G401 (cell line): Measurements from ENCODE around the gene AKR1B15. TPM values are rescaled to one million over a fixed set of nuclear protein-coding genes. Genes with fewer than 3 reads are reported as not detected.
"Not testable (repeated sequence)": the region's sequence is repeated elsewhere in the genome, so short reads cannot be mapped to it uniquely, and the experiment has no call there.

ENCODE experiments used
- DNase-seq: peaks from one replicate; pipeline ENCODE4 v3.0.0-alpha.2; 2015; ENCODE audit warnings: low spot score
- in situ Hi-C: cut with HindIII; loops from 2 replicates; pipeline ENCODE4 v1.10.0; 2016; ENCODE audit warnings: low sequenced_read_pairs, mixed read lengths
- total RNA-seq: library from RNA; depleted of rRNA; stranded (reverse); fragments of >200 nt; shearing (Covaris generic); gene quantifications from 2 replicates; pipeline ENCODE4 v1.2.3, GENCODE V29; 2014

AKR1B15 gene
- total RNA-seq, 1 experiment from 2014 or later: not detected

GRCh38 chr7:134530460-134530859 is 18.4 kb upstream of the AKR1B15 start:
- in situ Hi-C loops: no loop called here
- no peak for DNase-seq

GRCh38 chr7:134532180-134532953 is 16.5 kb upstream of the AKR1B15 start:
- in situ Hi-C loops: no loop called here
- DNase-seq: no peak

- DNase-seq: no peak
- in situ Hi-C loops: no loop called here
Measured at GRCh38 chr7:134532954-134533218, 16.0 kb upstream of the AKR1B15 start.

- in situ Hi-C loops: no loop called here
Measured at GRCh38 chr7:134533288-134533771, 15.6 kb upstream of the AKR1B15 start.

GRCh38 chr7:134534633-134535032 is 14.3 kb upstream of the AKR1B15 start:
- in situ Hi-C loops: no loop called here
- DNase-seq: no peak

More at GRCh38 chr7:134533288-134533771, 15.6 kb upstream of the AKR1B15 start:
- DNase-seq: no peak

- in situ Hi-C loops: no loop called here
- no peak for DNase-seq
Measured at GRCh38 chr7:134535272-134535918, 13.5 kb upstream of the AKR1B15 start.

GRCh38 chr7:134535919-134536299 is 13.0 kb upstream of the AKR1B15 start:
- in situ Hi-C loops: no loop called here
- no peak for DNase-seq

- in situ Hi-C loops, DNase-seq: not testable (repeated sequence)
Measured at GRCh38 chr7:134536558-134536957, 12.4 kb upstream of the AKR1B15 start.

- in situ Hi-C loops, DNase-seq: not testable (repeated sequence)
Measured at GRCh38 chr7:134537273-134537781, 11.6 kb upstream of the AKR1B15 start.

- DNase-seq: no peak
- in situ Hi-C loops: no loop called here
Measured at GRCh38 chr7:134539380-134540004, 9.4 kb upstream of the AKR1B15 start.

GRCh38 chr7:134541501-134542194 is 7.3 kb upstream of the AKR1B15 start:
- DNase-seq, in situ Hi-C loops: not testable (repeated sequence)

- in situ Hi-C loops: no loop called here
Measured at GRCh38 chr7:134542195-134542771, 6.6 kb upstream of the AKR1B15 start.

GRCh38 chr7:134545380-134545779 is 3.5 kb upstream of the AKR1B15 start:
- DNase-seq: no peak
- in situ Hi-C loops: no loop called here

More at GRCh38 chr7:134542195-134542771, 6.6 kb upstream of the AKR1B15 start:
- DNase-seq: no peak

GRCh38 chr7:134545918-134546317 is 3.0 kb upstream of the AKR1B15 start:
- in situ Hi-C loops: no loop called here
- no peak for DNase-seq

- in situ Hi-C loops: no loop called here
- no peak for DNase-seq
Measured at GRCh38 chr7:134546955-134547354, 2.0 kb upstream of the AKR1B15 start.

- in situ Hi-C loops: no loop called here
Measured at GRCh38 chr7:134547397-134548054, 1.4 kb upstream of the AKR1B15 start.

GRCh38 chr7:134549366-134549765 is 456 bp downstream of the AKR1B15 start:
- no peak for DNase-seq
- in situ Hi-C loops: no loop called here

More at GRCh38 chr7:134547397-134548054, 1.4 kb upstream of the AKR1B15 start:
- peak; percentile 67 for DNase-seq

- in situ Hi-C loops: no loop called here
- DNase-seq: no peak
Measured at GRCh38 chr7:134552105-134552504, 3.2 kb downstream of the AKR1B15 start.

GRCh38 chr7:134553976-134554375 is 5.1 kb downstream of the AKR1B15 start:
- in situ Hi-C loops: no loop called here
- DNase-seq: no peak
